Measurements from ENCODE around the gene PCDHB13. TPM values are rescaled to one million over a fixed set of nuclear protein-coding genes. Genes with fewer than 3 reads are reported as not detected.
"Not testable (repeated sequence)": the region's sequence is repeated elsewhere in the genome, so short reads cannot be mapped to it uniquely, and the experiment has no call there.

PCDHB13 gene
- 4.9 TPM for total RNA-seq

GRCh38 chr5:141213656-141214339 is at the start of gene PCDHB13:
Gene PCDHB13 (plus strand): TSS chr5:141213919. CDS start chr5:141214124, 205 bp downstream.
- DNase-seq (ENCODE audit: low spot score); intact Hi-C loops (cut with DNase I): not testable (repeated sequence)
- peak; percentile 36 for ATAC-seq

DNA sequence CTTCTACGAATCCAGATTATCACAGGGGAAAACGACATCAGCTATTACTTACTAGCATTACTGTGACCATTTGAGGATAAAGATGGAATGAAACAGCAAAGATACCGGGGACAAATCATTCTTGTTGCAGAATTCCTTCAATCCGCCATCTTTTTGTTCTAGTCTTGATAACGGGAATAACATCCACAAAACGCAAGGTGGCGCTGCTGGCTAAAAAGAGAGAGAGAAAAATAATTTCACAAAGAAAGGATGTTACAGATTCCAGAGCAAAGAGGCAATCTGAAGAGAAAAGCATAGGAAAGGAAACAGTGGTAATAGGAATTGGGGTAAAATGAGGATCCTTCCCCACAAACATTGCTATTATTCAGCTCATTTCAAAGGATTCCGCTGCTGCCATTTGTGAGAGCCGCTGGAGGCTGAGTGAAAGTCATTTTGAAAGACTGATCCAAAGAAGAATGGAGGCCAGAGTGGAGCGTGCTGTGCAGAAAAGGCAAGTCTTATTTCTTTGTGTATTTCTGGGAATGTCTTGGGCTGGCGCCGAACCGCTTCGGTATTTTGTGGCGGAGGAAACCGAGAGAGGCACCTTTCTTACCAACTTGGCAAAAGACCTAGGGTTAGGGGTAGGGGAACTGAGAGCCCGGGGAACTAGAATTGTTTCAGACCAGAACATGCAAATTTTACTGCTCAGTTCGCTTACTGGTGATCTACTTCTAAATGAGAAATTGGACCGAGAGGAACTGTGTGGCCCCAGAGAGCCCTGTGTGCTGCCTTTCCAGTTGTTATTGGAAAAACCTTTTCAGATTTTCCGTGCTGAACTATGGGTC is 41.1 kb upstream of the PCDHB13 start, which contains the start of gene PCDHB7:
Gene PCDHB7 (plus strand): TSS at position 264 of the 824 bp plus-strand sequence. CDS start 192 bp downstream, at position 456.
- intact Hi-C loops (cut with DNase I): no loop called here
- ATAC-seq (no peak), DNase-seq (ENCODE audit: low spot score) (no peak)

GRCh38 chr5:141174291-141175104 is 39.2 kb upstream of the PCDHB13 start:
- intact Hi-C loops (cut with DNase I); ATAC-seq; DNase-seq (ENCODE audit: low spot score): not testable (repeated sequence)

DNA sequence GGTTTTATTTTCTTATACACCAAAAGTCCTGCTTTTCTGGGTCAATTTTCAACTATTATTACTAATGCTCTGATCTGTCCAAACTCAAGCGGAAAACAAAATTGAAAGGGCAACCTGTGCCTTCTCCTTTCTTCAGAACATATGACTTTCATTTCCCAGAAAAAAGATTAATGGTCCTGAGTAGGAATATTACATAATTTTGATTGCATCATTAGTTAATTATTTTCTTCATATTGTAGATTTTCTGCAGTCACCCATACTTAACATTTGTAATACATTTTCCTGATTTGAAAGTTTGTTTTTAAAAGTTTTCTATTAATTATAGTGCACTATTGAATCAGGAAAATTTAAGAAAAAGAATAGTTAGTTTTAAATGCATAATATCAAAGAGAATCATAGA is 37.8 kb upstream of the PCDHB13 start:
- DNase-seq (ENCODE audit: low spot score) (no peak), ATAC-seq (no peak)
- intact Hi-C loops (cut with DNase I): no loop called here

GRCh38 chr5:141177577-141178191 is 36.0 kb upstream of the PCDHB13 start, which contains the start of gene PCDHB8:
Gene PCDHB8 (plus strand): TSS chr5:141177790. CDS start chr5:141178035, 245 bp downstream.
- ATAC-seq; DNase-seq (ENCODE audit: low spot score); intact Hi-C loops (cut with DNase I): not testable (repeated sequence)

DNA sequence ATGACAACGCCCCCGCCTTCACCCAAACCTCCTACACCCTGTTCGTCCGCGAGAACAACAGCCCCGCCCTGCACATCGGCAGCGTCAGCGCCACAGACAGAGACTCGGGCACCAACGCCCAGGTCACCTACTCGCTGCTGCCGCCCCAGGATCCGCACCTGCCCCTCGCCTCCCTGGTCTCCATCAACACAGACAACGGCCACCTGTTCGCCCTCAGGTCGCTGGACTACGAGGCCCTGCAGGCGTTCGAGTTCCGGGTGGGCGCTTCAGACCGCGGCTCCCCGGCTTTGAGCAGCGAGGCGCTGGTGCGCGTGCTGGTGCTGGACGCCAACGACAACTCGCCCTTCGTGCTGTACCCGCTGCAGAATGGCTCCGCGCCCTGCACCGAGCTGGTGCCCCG is 34.3 kb upstream of the PCDHB13 start:
- intact Hi-C loops (cut with DNase I); ATAC-seq; DNase-seq (ENCODE audit: low spot score): not testable (repeated sequence)

GRCh38 chr5:141179876-141180275 is 33.8 kb upstream of the PCDHB13 start:
- ATAC-seq; DNase-seq (ENCODE audit: low spot score); intact Hi-C loops (cut with DNase I): not testable (repeated sequence)

DNA sequence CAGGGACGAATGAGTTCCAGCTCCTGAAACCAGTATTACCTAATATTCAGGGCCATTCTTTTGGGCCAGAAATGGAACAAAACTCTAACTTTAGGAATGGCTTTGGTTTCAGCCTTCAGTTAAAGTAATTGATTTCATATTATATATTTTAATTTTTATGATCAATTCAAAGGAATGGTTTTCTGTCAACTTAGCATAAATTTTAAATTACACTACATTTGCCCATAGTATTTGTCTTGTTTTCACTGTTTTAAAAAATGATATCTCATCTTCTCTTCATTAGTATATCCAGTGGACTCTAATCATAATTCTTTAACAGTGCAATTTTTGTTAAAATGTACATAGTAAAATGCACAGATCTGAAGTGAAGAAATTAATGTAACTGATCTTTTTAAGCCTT is 33.4 kb upstream of the PCDHB13 start:
- no peak for ATAC-seq
- intact Hi-C loops (cut with DNase I): no loop called here
- no peak for DNase-seq (ENCODE audit: low spot score)

DNA sequence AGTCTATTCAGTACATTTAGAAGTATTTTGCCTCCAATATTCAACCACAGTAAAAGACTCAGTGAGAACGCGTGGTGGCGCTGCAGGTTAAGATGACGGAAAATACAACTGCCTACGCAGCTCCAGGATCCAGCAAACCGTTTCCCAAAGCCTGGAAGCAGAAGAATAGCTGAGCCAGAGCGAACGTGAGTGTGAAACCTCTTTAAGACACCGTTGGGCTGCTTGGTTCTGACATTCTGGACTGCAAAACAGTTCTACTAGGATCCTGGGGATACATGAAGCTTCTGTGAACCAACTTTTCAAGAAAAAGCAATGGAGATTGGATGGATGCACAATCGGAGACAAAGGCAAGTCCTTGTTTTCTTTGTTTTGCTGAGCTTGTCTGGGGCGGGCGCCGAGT is 31.5 kb upstream of the PCDHB13 start, which contains the start of gene PCDHB16:
Gene PCDHB16 (plus strand): TSS at position 140 of the 400 bp plus-strand sequence. CDS start 173 bp downstream, at position 313.
- peak; percentile 77 for ATAC-seq
- DNase-seq (ENCODE audit: low spot score): peak; percentile 72
- intact Hi-C loops (cut with DNase I): no loop called here

DNA sequence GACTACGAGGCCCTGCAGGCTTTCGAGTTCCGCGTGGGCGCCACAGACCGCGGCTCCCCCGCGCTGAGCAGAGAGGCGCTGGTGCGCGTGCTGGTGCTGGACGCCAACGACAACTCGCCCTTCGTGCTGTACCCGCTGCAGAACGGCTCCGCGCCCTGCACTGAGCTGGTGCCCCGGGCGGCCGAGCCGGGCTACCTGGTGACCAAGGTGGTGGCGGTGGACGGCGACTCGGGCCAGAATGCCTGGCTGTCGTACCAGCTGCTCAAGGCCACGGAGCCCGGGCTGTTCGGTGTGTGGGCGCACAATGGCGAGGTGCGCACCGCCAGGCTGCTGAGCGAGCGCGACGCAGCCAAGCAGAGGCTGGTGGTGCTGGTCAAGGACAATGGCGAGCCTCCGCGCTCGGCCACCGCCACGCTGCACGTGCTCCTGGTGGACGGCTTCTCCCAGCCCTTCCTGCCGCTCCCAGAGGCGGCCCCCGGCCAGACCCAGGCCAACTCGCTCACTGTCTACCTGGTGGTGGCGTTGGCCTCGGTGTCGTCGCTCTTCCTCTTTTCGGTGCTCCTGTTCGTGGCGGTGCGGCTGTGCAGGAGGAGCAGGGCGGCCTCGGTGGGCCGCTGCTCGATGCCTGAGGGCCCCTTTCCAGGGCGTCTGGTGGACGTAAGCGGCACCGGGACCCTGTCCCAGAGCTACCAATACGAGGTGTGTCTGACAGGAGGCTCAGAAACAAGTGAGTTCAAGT is 29.4 kb upstream of the PCDHB13 start:
- DNase-seq (ENCODE audit: low spot score); intact Hi-C loops (cut with DNase I); ATAC-seq: not testable (repeated sequence)

GRCh38 chr5:141186897-141187512 is 26.7 kb upstream of the PCDHB13 start, which contains the start of gene PCDHB9:
Gene PCDHB9 (plus strand): TSS chr5:141187161. CDS start chr5:141187319, 158 bp downstream.
- intact Hi-C loops (cut with DNase I): no loop called here
- ATAC-seq (no peak), DNase-seq (ENCODE audit: low spot score) (no peak)

DNA sequence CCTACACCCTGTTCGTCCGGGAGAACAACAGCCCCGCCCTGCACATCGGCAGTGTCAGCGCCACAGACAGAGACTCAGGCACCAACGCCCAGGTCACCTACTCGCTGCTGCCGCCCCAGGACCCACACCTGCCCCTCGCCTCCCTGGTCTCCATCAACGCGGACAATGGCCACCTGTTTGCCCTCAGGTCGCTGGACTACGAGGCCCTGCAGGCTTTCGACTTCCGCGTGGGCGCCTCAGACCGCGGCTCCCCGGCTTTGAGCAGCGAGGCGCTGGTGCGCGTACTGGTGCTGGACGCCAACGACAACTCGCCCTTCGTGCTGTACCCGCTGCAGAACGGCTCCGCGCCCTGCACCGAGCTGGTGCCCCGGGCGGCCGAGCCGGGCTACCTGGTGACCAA is 25.0 kb upstream of the PCDHB13 start:
- ATAC-seq; intact Hi-C loops (cut with DNase I); DNase-seq (ENCODE audit: low spot score): not testable (repeated sequence)

DNA sequence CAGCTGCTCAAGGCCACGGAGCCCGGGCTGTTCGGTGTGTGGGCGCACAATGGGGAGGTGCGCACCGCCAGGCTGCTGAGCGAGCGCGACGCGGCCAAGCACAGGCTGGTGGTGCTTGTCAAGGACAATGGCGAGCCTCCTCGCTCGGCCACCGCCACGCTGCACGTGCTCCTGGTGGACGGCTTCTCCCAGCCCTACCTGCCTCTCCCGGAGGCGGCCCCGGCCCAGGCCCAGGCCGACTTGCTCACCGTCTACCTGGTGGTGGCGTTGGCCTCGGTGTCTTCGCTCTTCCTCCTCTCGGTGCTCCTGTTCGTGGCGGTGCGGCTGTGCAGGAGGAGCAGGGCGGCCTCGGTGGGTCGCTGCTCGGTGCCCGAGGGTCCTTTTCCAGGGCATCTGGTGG is 24.6 kb upstream of the PCDHB13 start:
- intact Hi-C loops (cut with DNase I); ATAC-seq; DNase-seq (ENCODE audit: low spot score): not testable (repeated sequence)

DNA sequence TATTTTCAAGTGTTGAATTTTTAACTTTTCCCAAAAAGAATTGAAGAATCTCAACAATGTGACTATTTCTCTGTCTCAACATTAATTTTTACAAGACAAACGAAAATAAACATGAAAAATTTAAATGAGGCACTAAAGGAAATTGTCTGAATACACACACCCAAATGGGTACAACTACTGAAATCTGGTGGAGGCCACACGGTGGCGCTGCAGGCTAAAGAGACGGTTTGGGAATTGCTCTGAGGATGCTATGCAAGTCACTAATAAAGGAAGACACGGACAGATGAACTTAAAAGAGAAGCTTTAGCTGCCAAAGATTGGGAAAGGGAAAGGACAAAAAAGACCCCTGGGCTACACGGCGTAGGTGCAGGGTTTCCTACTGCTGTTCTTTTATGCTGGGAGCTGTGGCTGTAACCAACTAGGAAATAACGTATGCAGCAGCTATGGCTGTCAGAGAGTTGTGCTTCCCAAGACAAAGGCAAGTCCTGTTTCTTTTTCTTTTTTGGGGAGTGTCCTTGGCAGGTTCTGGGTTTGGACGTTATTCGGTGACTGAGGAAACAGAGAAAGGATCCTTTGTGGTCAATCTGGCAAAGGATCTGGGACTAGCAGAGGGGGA is 21.5 kb upstream of the PCDHB13 start, which contains the start of gene PCDHB10:
Gene PCDHB10 (plus strand): TSS at position 244 of the 616 bp plus-strand sequence. CDS start 200 bp downstream, at position 444.
- ATAC-seq (no peak), DNase-seq (ENCODE audit: low spot score) (no peak)
- intact Hi-C loops (cut with DNase I): no loop called here

DNA sequence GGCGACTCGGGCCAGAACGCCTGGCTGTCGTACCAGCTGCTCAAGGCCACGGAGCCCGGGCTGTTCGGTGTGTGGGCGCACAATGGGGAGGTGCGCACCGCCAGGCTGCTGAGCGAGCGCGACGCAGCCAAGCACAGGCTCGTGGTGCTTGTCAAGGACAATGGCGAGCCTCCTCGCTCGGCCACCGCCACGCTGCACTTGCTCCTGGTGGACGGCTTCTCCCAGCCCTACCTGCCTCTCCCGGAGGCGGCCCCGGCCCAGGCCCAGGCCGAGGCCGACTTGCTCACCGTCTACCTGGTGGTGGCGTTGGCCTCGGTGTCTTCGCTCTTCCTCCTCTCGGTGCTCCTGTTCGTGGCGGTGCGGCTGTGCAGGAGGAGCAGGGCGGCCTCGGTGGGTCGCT is 19.4 kb upstream of the PCDHB13 start:
- ATAC-seq; intact Hi-C loops (cut with DNase I); DNase-seq (ENCODE audit: low spot score): not testable (repeated sequence)

GRCh38 chr5:141196363-141196762 is 17.4 kb upstream of the PCDHB13 start:
- ATAC-seq (no peak), DNase-seq (ENCODE audit: low spot score) (no peak)
- intact Hi-C loops (cut with DNase I): no loop called here
